ENCODE measurements around the gene ZBTB6. TPM values are rescaled to one million over a fixed set of nuclear protein-coding genes. Genes with fewer than 3 reads are reported as not detected.

The ZBTB6 gene
- total RNA-seq, 1 experiment from 2014 or later, result 8.5 TPM

DNA sequence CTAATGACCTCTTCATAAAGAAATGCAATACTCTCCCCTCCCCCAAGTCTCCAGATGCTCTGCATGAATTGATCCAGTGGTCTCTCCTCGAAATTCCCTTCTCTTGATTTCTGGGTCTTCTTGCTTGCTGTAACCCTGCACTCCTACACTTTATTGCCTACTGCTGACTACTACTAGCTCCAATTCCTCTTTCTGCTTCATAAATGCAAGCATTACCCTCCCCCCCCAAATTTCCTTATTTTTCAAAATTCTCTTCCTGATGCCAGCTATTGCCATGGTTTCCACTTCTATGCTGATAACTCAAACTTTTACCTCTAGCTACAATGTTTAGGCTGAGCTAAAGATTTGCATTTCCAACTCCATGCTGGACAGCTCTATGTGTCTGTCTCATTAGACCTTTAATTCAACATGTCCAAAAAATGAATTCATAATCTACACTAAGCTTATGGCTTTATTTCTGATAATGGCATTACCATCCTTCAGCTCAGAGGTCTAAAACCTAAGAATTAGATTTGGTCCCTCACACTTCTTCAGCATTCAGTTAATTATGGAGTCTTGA is 16.8 kb upstream of the ZBTB6 start:
- Mint-ChIP-seq H3K9me3 (ENCODE audit: unreplicated experiment) (no peaks in the 10 kb centered on the region), H3K27ac (ENCODE audit: low read depth, unreplicated experiment) (no peak overlapping the region), H3K4me3 (ENCODE audit: unreplicated experiment) (no peak overlapping the region), H3K36me3 (ENCODE audit: insufficient read depth, unreplicated experiment) (peaks cover 11% of the 10 kb centered on the region), H3K4me1 (ENCODE audit: insufficient read depth, unreplicated experiment) (peaks cover 5% of the 10 kb centered on the region), H3K27me3 (ENCODE audit: insufficient read depth, unreplicated experiment) (no peaks in the 10 kb centered on the region)
- ChIA-PET CTCF (interaction anchor here (0.6 to 1.6 kb wide), 5 partner anchors 11 to 420 kb away, joined by 3 to 7 read pairs (median 4); partner anchors contain the start of genes RABGAP1 and ZBTB6), POLR2A (interaction anchor here (1.0 to 8.4 kb wide), 8 partner anchors 9 to 1207 kb away, joined by 3 to 162 read pairs (median 8); partner anchors contain the start of genes PDCL, RABGAP1, RC3H2 and ZBTB6)
- no peak for DNase-seq (ENCODE audit: unreplicated experiment)
- intact Hi-C loops (cut with micrococcal nuclease), result loop anchor here (2.0 kb wide), 1 partner anchor 25 kb away; the partner anchor contains the start of gene RC3H2
- TF ChIP-seq, protein P1, sequence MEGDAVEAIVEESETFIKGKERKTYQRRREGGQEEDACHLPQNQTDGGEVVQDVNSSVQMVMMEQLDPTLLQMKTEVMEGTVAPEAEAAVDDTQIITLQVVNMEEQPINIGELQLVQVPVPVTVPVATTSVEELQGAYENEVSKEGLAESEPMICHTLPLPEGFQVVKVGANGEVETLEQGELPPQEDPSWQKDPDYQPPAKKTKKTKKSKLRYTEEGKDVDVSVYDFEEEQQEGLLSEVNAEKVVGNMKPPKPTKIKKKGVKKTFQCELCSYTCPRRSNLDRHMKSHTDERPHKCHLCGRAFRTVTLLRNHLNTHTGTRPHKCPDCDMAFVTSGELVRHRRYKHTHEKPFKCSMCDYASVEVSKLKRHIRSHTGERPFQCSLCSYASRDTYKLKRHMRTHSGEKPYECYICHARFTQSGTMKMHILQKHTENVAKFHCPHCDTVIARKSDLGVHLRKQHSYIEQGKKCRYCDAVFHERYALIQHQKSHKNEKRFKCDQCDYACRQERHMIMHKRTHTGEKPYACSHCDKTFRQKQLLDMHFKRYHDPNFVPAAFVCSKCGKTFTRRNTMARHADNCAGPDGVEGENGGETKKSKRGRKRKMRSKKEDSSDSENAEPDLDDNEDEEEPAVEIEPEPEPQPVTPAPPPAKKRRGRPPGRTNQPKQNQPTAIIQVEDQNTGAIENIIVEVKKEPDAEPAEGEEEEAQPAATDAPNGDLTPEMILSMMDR (IDR thresholded peaks at IDR 0.05; ENCODE audit: unreplicated experiment), result no peak
- no TSS peak for BruUV-seq (replicated peaks)

DNA sequence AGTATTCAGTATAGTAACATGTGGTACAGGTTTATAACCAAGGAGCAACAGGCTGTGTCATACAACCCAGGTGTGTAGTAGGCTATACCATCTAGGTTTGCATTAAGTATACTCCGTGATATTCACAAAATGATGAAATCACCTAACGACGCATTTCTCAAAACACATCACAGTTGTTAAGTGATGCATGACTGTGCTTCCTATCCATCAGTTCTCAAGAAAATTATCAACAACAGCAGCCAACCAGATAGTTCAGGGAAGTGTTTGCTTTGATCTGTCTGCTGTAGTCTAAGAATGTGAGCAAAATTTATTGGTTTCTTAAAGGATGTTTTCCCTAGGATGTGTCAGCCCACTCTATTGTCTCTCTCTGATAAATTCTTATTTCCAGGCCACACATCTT is 10.8 kb upstream of the ZBTB6 start:
- no peak for DNase-seq (ENCODE audit: unreplicated experiment)
- H3K4me1 Mint-ChIP-seq (ENCODE audit: insufficient read depth, unreplicated experiment), result no peaks in the 10 kb centered on the region
- ChIA-PET POLR2A (interaction anchor here (1.2 to 2.3 kb wide), 2 partner anchors 9 to 11 kb away, joined by 3 to 5 read pairs; partner anchors contain the start of gene ZBTB6), CTCF (interaction anchor here (0.6 to 1.9 kb wide), 4 partner anchors 17 to 1361 kb away, joined by 3 to 6 read pairs (median 3); partner anchors contain the start of genes RABGAP1 and RC3H2)
- no peaks in the 10 kb centered on the region for H3K27me3 Mint-ChIP-seq (ENCODE audit: insufficient read depth, unreplicated experiment)
- no peak overlapping the region for H3K4me3 Mint-ChIP-seq (ENCODE audit: unreplicated experiment)
- TF ChIP-seq, protein P1 (IDR thresholded peaks at IDR 0.05; ENCODE audit: unreplicated experiment), result no peak
- no peaks in the 10 kb centered on the region for H3K9me3 Mint-ChIP-seq (ENCODE audit: unreplicated experiment)
- BruUV-seq (replicated peaks), result no TSS peak
- H3K36me3 Mint-ChIP-seq (ENCODE audit: insufficient read depth, unreplicated experiment), result peaks cover 31% of the 10 kb centered on the region
- no peak overlapping the region for H3K27ac Mint-ChIP-seq (ENCODE audit: low read depth, unreplicated experiment)
- intact Hi-C loops (cut with micrococcal nuclease), result no loop called here

DNA sequence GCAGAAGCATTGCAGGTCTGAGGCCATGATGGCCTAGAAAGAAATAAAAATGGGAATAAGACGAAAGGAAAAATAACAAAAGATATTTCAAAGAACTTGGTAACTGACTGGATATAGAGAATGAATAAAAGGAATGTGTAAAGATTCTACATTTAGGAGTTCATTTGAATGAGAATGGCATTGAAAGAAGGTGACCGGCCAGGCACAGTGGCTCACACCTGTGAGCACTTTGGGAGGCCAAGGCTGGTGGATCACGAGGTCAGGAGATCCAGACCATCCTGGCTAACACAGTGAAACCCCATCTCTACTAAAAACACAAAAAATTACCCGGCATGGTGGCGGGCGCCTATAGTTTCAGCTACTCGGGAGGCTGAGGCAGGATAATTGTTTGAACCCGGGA is 9.6 kb upstream of the ZBTB6 start:
- Mint-ChIP-seq H3K27me3 (ENCODE audit: insufficient read depth, unreplicated experiment) (no peaks in the 10 kb centered on the region), H3K27ac (ENCODE audit: low read depth, unreplicated experiment) (no peak overlapping the region), H3K36me3 (ENCODE audit: insufficient read depth, unreplicated experiment) (peaks cover 37% of the 10 kb centered on the region), H3K4me1 (ENCODE audit: insufficient read depth, unreplicated experiment) (no peaks in the 10 kb centered on the region), H3K4me3 (ENCODE audit: unreplicated experiment) (no peak overlapping the region), H3K9me3 (ENCODE audit: unreplicated experiment) (no peaks in the 10 kb centered on the region)
- no TSS peak for BruUV-seq (replicated peaks)
- intact Hi-C loops (cut with micrococcal nuclease), result no loop called here
- ChIA-PET CTCF (interaction anchor here (0.6 kb wide), 1 partner anchor 66 kb away, joined by 7 read pairs; no protein-coding TSS in a partner anchor), POLR2A (interaction anchor here (2.3 kb wide), 1 partner anchor 10 kb away, joined by 5 read pairs; the partner anchor contains the start of gene ZBTB6)
- TF ChIP-seq, protein P1 (IDR thresholded peaks at IDR 0.05; ENCODE audit: unreplicated experiment), result no peak
- DNase-seq (ENCODE audit: unreplicated experiment), result no peak

DNA sequence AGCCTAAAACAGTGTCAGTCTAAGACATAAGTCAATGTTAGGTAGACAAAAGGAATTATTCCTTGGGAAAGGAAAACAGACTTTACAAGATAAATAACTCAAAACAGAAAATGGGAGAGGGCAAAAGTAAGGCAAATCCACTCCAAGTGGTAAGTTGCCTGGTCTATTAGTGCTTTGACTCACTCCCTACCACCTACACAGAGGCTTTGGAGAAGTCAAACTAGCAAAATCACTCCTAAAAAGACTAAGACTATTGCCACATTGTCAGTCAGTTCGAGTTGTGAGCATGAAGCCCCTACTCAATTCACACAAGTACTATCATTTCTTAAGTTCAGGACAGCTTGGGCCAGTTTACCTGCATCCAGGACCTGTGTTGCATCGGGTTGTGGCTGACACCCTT is 5.2 kb upstream of the ZBTB6 start:
- no peak for DNase-seq (ENCODE audit: unreplicated experiment)
- intact Hi-C loops (cut with micrococcal nuclease), result no loop called here
- no peaks in the 10 kb centered on the region for H3K9me3 Mint-ChIP-seq (ENCODE audit: unreplicated experiment)
- no peak overlapping the region for H3K4me3 Mint-ChIP-seq (ENCODE audit: unreplicated experiment)
- ChIA-PET CTCF (interaction anchor here (0.9 kb wide), 1 partner anchor 12 kb away, joined by 4 read pairs; no protein-coding TSS in a partner anchor), POLR2A (interaction anchor here (7.8 to 10.9 kb wide), 2 partner anchors 12 to 15 kb away, joined by 98 to 159 read pairs; partner anchors contain the start of genes RC3H2 and ZBTB26)
- TF ChIP-seq, protein P1 (IDR thresholded peaks at IDR 0.05; ENCODE audit: unreplicated experiment), result no peak
- no TSS peak for BruUV-seq (replicated peaks)
- H3K27ac Mint-ChIP-seq (ENCODE audit: low read depth, unreplicated experiment), result no peak overlapping the region
- peaks cover 33% of the 10 kb centered on the region for H3K36me3 Mint-ChIP-seq (ENCODE audit: insufficient read depth, unreplicated experiment)
- no peaks in the 10 kb centered on the region for H3K4me1 Mint-ChIP-seq (ENCODE audit: insufficient read depth, unreplicated experiment)
- H3K27me3 Mint-ChIP-seq (ENCODE audit: insufficient read depth, unreplicated experiment), result no peaks in the 10 kb centered on the region

Data from MCF 10A (cell line).